HG03342 (cell line): ENCODE results near the gene GPR21.

Experiments
- ATAC-seq: cut with Tn5 transposase; IDR thresholded peaks from one replicate; pipeline ENCODE4 v1.9.1; 2021; ENCODE audit warnings: mild to moderate bottlenecking, moderate library complexity; ENCODE audit not compliant: unreplicated experiment

GPR21 gene

GRCh38 chr9:123063177-123063598 lies 29.7 kb downstream of the GPR21 start:
- no peak for ATAC-seq

GRCh38 chr9:123063896-123064295 lies 30.4 kb downstream of the GPR21 start:
- ATAC-seq, result no peak

- ATAC-seq, result no peak
Measured at GRCh38 chr9:123064716-123065115, 31.2 kb downstream of the GPR21 start.

- no peak for ATAC-seq
Measured at GRCh38 chr9:123065196-123065595, 31.7 kb downstream of the GPR21 start.

- no peak for ATAC-seq
Measured at GRCh38 chr9:123067136-123067535, 33.7 kb downstream of the GPR21 start.

GRCh38 chr9:123069010-123069481 lies 35.6 kb downstream of the GPR21 start:
- ATAC-seq, result no peak

- no peak for ATAC-seq
Measured at GRCh38 chr9:123070198-123070597, 36.7 kb downstream of the GPR21 start.

GRCh38 chr9:123072407-123072995 lies 39.0 kb downstream of the GPR21 start:
- no peak for ATAC-seq

- no peak for ATAC-seq
Measured at GRCh38 chr9:123073441-123073840, 40.0 kb downstream of the GPR21 start.

GRCh38 chr9:123073991-123074422 lies 40.5 kb downstream of the GPR21 start:
- ATAC-seq, result no peak

- ATAC-seq, result no peak
Measured at GRCh38 chr9:123074628-123075027, 41.2 kb downstream of the GPR21 start.

GRCh38 chr9:123080444-123080843 lies 47.0 kb downstream of the GPR21 start:
- no peak for ATAC-seq

GRCh38 chr9:123081824-123082223 lies 48.4 kb downstream of the GPR21 start:
- ATAC-seq, result no peak

GRCh38 chr9:123083680-123084079 lies 50.2 kb downstream of the GPR21 start:
- ATAC-seq, result no peak

- ATAC-seq, result no peak
Measured at GRCh38 chr9:123084256-123084655, 50.8 kb downstream of the GPR21 start.
